Fibroblast of lung (primary cell): ENCODE data around the gene BMP7. TPM values are rescaled to one million over a fixed set of nuclear protein-coding genes. Genes with fewer than 3 reads are reported as not detected.

Experiments
- DNase-seq, 2 donors: peaks; one replicate each; pipeline versions ENCODE4 v3.0.0 to v3.0.0-alpha.2; 2010; ENCODE audit warnings: low read depth in 2 of 2
- H2AFZ ChIP-seq: 2 replicates; pipeline ENCODE4 v1.5.1; 2012; ENCODE audit warnings: low read length, control low read depth, inconsistent platforms
- H3K27ac ChIP-seq: 2 replicates; pipeline ENCODE4 v1.5.1; 2011; ENCODE audit warnings: low read length, control low read depth; ENCODE audit not compliant: insufficient read depth
- H3K27me3 ChIP-seq: 2 replicates; pipeline ENCODE4 v1.5.1; 2011; ENCODE audit warnings: mild to moderate bottlenecking, low read length; ENCODE audit not compliant: control insufficient read depth, insufficient read depth
- H3K36me3 ChIP-seq: 2 replicates; pipeline ENCODE4 v1.5.1; 2011; ENCODE audit warnings: low read length; ENCODE audit not compliant: control insufficient read depth, insufficient read depth
- H3K4me1 ChIP-seq: 2 replicates; pipeline ENCODE4 v1.5.1; 2011; ENCODE audit warnings: low read length; ENCODE audit not compliant: control insufficient read depth, insufficient read depth; ENCODE audit errors: extremely low read depth
- H3K4me2 ChIP-seq: 2 replicates; pipeline ENCODE4 v1.5.1; 2011; ENCODE audit warnings: low read length, control low read depth; ENCODE audit not compliant: insufficient read depth; ENCODE audit errors: extremely low read depth
- H3K4me3 ChIP-seq, 4 experiments: fragments of 200-600 bp in 1 of 4; sonication (generic) in 1 of 4; replicated peaks in 1 of 4; 2 replicates each; pipeline ENCODE4 v1.5.1; 2011 to 2016; ENCODE audit warnings: low read length in 4 of 4, low read depth in 3 of 4, mild to moderate bottlenecking in 3 of 4, control low read depth in 2 of 4, inconsistent platforms in 1 of 4, mixed read lengths in 1 of 4; ENCODE audit not compliant: insufficient read depth in 1 of 4; ENCODE audit errors: control extremely low read depth in 1 of 4
- H3K79me2 ChIP-seq: 2 replicates; pipeline ENCODE4 v1.5.1; 2012; ENCODE audit warnings: mild to moderate bottlenecking, low read length, inconsistent platforms; ENCODE audit not compliant: control insufficient read depth, insufficient read depth
- H3K9ac ChIP-seq: 2 replicates; pipeline ENCODE4 v1.5.1; 2011; ENCODE audit warnings: mild to moderate bottlenecking, low read length, control low read depth; ENCODE audit not compliant: insufficient read depth
- H3K9me3 ChIP-seq: 2 replicates; pipeline ENCODE4 v1.5.1; 2012; ENCODE audit warnings: low read depth, low read length; ENCODE audit not compliant: control insufficient read depth, insufficient read depth
- H4K20me1 ChIP-seq: 2 replicates; pipeline ENCODE4 v1.5.1; 2011; ENCODE audit warnings: low read length; ENCODE audit not compliant: control insufficient read depth, insufficient read depth; ENCODE audit errors: extremely low read depth
- CTCF ChIP-seq, 2 donors: IDR thresholded peaks in 1 of 2; conservative IDR thresholded peaks in 1 of 2; 1 replicate in 1 of 2; 2 replicates in 1 of 2; pipeline ENCODE4 v1.5.1; 2011 to 2012; ENCODE audit warnings: low read length in 2 of 2, control low read depth in 1 of 2, inconsistent platforms in 1 of 2, low read depth in 1 of 2, mild to moderate bottlenecking in 1 of 2
- EZH2 ChIP-seq: IDR thresholded peaks from 2 replicates; pipeline ENCODE4 v1.5.1; 2012; ENCODE audit warnings: low read length, control low read depth, mild to moderate bottlenecking; ENCODE audit errors: missing control alignments
- polyA plus RNA-seq, 2 donors: library from polyadenylated mRNA; depleted of rRNA in 1 of 2; stranded (reverse) in 1 of 2; unstranded in 1 of 2; fragments of >200 nt; gene quantifications; 2 replicates each; pipeline ENCODE4 v1.2.1, GENCODE V29; 2011 to 2012; ENCODE audit warnings: missing spikeins in 1 of 2
- total RNA-seq: library from RNA; depleted of rRNA; stranded (reverse); fragments of >200 nt; gene quantifications from 2 replicates; pipeline ENCODE4 v1.2.1, GENCODE V29; 2014

The BMP7 gene
- total and polyA plus RNA-seq, 2 donors (not counting 1 experiment from before 2014, with no cell fraction given) = not detected

DNA sequence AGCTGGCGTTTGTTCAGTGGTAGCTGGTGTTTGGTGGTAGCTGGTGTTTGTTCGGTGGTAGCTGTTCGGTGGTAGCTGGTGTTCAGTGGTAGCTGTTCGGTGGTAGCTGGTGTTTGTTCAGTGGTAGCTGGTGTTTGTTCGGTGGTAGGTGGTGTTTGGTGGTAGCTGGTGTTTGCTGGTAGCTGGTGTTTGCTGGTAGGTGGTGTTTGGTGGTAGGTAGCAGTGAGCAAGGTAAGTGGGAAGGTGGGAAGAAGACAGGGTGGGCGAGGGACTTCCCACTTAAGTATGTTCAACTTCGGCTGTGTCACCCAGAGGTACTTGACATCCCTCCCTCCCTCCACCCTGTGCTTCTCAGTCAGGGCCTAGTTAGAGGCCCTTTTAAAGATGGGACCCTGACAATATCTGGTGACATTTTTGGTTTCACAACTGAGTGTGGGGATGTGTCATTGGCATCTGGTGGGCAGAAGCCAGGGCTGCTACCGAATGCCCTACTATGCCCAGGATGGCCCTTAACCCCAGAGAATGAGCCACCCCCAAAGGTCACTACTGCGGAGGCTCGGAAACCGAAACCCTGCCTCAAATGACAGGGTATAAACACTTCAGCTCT, 47.3 kb downstream of the BMP7 start:
- no peaks in the 10 kb centered on the region for H3K79me2 ChIP-seq
- no peak for DNase-seq
- no peaks in the 10 kb centered on the region for H4K20me1 ChIP-seq
- no peak overlapping the region for H3K27ac ChIP-seq
- no peaks in the 10 kb centered on the region for H3K4me1 ChIP-seq
- no peaks in the 10 kb centered on the region for H3K36me3 ChIP-seq
- H2AFZ ChIP-seq = no peak overlapping the region
- no peaks in the 10 kb centered on the region for H3K27me3 ChIP-seq
- H3K4me2 ChIP-seq = no peak overlapping the region
- no peak overlapping the region for H3K4me3 ChIP-seq
- no peak for TF ChIP-seq CTCF (conservative IDR thresholded peaks at IDR 0.05 in 1 of 2, IDR thresholded peaks at IDR 0.05 in 1 of 2; ENCODE audit: low read depth in 1 of 2, low read length in 2 of 2)
- TF ChIP-seq EZH2 = no peak
- H3K9ac ChIP-seq = no peak overlapping the region
- no peaks in the 10 kb centered on the region for H3K9me3 ChIP-seq

DNA sequence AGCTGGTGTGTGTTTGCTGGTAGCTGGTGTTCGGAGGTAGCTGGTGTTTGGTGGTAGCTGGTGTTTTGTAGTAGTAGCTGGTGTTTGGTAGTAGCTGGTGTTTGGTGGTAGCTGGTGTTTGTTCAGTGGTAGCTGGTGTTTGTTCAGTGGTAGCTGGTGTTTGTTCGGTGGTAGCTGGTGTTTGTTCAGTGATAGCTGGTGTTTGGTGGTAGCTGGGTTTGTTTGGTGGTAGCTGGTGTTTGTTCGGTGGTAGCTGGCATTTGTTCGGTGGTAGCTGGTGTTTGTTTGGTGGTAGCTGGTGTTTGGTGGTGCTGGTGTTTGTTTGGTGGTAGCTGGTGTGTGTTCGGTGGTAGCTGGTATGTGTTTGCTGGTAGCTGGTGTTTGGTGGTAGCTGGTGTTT, 48.0 kb downstream of the BMP7 start:
- H3K9ac ChIP-seq = no peak overlapping the region

DNA sequence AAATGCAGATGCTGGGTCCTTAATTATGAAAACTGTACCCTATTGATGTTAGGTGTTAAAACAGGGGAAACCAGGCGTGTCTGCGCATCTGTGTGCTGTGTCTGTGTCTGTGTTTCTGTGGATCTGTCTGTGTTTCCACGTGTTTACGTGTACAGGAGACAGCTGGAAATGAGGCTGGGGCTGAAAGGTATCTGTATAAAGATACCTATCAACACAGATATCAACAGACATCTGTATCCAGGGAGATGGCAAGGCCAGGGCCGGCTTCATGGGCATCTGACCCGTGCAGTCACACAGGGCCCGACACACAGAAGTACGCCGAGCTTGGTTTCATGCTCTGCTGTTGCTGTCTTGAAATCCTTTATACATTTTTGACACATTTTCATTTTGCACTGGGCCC, 48.6 kb downstream of the BMP7 start:
- Histone ChIP-seq H3K27ac (no peak overlapping the region), H3K4me1 (no peaks in the 10 kb centered on the region), H3K9ac (no peak overlapping the region), H3K27me3 (no peaks in the 10 kb centered on the region), H4K20me1 (no peaks in the 10 kb centered on the region), H3K4me2 (no peak overlapping the region), H3K4me3 (no peak overlapping the region), H3K36me3 (no peaks in the 10 kb centered on the region), H3K79me2 (no peaks in the 10 kb centered on the region), H2AFZ (no peak overlapping the region), H3K9me3 (no peaks in the 10 kb centered on the region)
- DNase-seq = no peak
- no peak for TF ChIP-seq EZH2
- TF ChIP-seq CTCF (conservative IDR thresholded peaks at IDR 0.05 in 1 of 2, IDR thresholded peaks at IDR 0.05 in 1 of 2; ENCODE audit: low read depth in 1 of 2, low read length in 2 of 2) = no peak

More for the DNA sequence above, 48.0 kb downstream of the BMP7 start:
- Histone ChIP-seq H3K36me3 (no peaks in the 10 kb centered on the region), H3K4me1 (no peaks in the 10 kb centered on the region), H3K27ac (no peak overlapping the region), H3K27me3 (no peaks in the 10 kb centered on the region), H3K79me2 (no peaks in the 10 kb centered on the region), H3K4me2 (no peak overlapping the region), H4K20me1 (no peaks in the 10 kb centered on the region), H3K4me3 (no peak overlapping the region), H3K9me3 (no peaks in the 10 kb centered on the region), H2AFZ (no peak overlapping the region)
- DNase-seq = no peak
- TF ChIP-seq CTCF (conservative IDR thresholded peaks at IDR 0.05 in 1 of 2, IDR thresholded peaks at IDR 0.05 in 1 of 2; ENCODE audit: low read depth in 1 of 2, low read length in 2 of 2) (no peak), EZH2 (no peak)
